Measurements from ENCODE around the gene CGB1.

- TF ChIP-seq EZH2 (IDR thresholded peaks at IDR 0.05; ENCODE audit: borderline replicate concordance, low read length) (no peak), CTCF (IDR thresholded peaks at IDR 0.05; ENCODE audit: low read length) (no peak)
Observed at GRCh38 chr19:49070416-49070815, 33.7 kb upstream of the CGB1 start.

All from OCI-LY1 (cell line).